Stimulated activated CD4-positive, alpha-beta T cell treated with anti-CD3 and anti-CD28 coated beads, TNF-alpha, amount 100 ng/mL, for 24 hours (primary cell): ENCODE results near the gene CHAC1.

ENCODE experiments used
- DNase-seq, 3 experiments: peaks; one replicate each; pipeline ENCODE4 v3.0.0-alpha.2; 2020; ENCODE audit warnings: low read depth in 3 of 3

CHAC1 gene

DNA sequence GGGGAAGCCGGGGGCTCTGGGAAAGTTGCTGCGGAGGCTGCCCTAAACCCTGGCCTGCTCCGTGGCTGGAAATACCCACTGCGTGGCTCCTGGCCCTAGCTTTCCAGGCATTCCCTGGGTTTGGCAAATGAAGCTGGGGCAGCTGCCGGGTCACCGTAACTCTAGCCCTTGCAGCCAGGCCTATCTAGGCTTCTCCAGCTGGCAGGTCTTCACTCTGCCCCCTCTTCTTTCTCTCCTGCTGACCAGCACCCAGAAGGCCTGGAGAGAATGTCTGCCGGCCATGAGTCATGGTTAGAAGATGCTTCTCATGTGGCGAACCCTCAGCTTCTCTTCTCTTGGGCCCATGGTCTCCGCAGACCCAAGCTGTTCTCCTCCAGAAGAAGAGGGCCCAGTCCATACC is 29.7 kb upstream of the CHAC1 start:
- no peak for DNase-seq

DNA sequence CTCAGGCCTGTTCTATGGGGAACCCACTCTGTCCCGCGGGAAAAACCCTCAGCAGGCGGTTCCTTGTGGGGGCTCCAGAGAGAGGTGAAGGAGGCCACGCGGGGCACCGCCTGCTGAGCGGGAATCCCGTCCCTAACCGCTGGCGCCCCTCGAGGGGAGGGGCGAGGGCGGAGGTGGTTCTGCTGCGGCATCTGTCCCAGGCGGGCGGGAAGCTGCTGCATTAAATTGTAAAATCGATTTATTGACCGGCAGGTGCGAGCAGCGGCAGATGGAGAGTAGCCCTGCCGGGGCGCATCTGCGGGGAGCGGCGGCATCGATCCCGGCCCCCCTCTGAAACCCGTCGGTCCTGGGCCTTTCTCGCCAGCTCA is 27.8 kb upstream of the CHAC1 start:
- DNase-seq: no peak

DNA sequence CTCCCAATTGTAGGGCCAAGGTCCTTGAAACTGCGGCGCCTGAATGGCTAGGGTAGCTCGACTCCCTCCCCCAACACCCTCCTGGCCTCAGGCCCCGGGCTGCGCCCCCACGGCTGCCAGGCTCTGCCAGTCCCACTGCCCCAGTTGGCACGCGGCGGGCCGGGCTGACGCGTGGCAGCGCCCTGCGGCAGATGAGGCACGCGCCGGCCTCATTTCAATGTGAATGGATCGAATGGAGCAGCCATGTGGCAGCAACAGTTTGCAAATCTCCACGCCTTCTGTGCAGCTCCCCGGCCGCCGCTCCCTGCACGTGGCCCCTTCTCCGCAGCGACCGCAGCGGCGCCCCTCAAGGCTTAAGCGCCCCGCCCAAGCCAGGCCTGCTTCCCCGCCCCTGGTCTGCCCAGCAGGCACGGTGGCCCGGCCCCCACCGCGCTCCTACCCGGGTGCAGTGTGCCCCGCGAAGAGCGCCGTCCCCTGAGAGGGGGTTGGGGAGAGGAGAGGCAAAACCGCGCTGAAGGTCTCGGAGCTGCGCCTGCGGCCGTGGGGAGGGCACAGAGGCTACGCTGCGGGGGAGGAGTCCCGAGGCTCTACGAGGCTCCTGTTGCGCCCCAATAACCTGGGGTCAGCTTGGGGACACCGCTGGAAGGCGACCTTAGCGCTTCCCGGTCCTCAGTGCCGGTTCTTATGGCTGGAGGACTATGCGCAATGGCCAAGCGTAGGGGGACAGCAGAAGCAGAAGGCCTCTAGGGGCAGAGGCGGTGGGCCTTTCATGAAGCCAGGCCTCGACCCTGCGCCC is 27.2 kb upstream of the CHAC1 start:
- no peak for DNase-seq

DNA sequence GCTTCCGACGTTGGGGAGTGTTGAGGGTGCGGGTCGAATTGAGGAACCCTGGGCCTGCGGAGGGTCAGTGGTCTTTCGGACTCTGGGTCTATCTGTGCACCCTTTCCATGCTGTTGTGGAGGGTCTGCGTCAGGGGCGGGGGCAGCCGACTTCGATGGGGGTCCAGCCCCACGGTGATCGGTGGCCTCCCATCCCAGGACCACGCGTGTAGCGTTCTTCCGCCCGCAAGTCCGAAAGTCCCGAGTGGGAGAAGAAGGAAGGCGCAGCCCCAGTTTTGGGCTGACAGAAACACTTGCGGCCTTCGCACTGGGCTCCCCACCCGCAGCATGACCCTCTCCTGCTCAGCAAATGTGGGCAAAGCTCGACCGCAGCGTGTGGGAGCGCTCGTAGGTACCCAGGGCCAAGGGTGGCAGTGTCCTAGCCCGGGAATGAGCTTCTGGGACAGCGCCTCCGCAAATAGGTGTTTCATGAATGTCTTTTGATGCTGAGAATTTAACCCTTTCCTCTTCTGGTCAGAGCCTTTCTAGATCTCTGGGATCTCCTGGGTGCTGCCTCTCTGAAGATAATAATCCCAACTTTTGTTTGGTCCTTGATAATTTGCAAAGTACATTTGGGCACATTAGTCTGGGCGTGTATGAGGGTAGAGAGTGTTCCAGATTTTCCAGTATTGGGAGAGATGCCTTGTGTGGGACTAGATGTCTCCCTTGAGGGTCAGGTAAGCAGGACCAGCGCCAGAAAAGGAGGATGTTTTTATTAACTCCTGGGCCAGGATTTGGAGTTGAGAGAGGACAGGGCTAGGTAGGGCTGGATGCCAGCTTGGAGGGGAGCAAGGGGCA is 26.4 kb upstream of the CHAC1 start:
- DNase-seq: no peak

DNA sequence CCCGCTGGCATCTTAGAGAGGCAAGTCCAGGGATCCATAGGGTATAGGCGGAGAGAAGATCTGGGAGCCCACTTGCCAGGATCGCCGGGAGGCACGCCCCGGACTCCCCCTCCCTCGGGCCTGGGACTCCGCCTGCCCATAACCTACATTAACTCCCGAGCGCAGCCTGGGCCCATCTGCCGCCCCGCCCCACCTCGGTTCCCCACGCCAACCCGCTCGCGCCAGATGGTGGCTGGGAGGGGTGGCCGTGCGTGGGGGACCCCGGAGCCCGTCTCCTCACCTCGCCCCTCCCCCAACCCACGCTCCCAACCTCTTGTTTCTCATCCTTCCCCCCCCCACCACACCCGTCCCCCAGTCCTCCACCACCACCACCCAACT is 25.8 kb upstream of the CHAC1 start:
- DNase-seq: no peak

DNA sequence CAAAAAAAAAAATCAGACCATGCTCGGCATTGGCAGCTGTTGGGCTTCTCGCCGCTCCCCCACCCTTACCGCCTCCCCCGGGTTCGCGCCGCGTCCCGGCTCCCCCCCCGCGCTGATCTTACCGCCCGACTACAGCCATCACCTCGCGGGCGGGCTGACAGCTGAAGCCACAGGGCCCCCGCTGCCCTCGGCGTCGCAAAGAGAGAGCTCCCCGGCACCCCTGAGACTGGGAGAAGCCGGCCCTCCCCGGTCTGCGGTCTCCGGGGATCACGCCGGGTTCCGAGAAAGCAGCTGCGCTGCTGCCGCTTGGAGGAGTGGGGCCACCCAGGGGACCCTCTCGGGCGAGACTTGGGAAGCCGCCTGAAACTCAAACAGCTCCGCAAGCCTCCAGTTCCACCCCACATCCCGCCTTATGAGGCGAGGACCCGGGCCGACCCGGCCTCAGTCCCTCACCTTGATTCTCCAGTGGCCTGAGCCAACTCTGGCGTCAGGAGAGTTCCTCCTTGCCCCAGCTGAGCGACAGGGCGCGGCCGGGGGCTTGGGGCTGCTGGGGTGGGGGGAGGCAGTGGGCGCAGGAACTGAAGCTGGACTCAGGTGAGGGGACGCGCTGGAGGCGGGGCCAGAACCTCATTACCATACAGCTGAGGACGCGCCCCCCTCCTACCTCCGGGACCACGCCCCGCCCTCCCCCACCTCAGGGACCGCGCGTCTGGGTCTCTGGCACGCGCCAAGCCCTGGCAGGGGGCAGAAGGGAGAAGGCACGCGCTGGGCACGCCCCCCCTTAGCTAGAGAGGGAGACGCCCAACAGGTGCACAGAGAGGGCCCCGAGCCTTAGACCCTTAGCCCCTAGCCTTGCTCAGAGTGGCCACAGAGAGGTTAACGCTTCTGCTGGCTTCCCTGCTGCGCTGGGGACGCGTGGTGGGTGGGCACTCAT is 25.1 kb upstream of the CHAC1 start:
- no peak for DNase-seq

DNA sequence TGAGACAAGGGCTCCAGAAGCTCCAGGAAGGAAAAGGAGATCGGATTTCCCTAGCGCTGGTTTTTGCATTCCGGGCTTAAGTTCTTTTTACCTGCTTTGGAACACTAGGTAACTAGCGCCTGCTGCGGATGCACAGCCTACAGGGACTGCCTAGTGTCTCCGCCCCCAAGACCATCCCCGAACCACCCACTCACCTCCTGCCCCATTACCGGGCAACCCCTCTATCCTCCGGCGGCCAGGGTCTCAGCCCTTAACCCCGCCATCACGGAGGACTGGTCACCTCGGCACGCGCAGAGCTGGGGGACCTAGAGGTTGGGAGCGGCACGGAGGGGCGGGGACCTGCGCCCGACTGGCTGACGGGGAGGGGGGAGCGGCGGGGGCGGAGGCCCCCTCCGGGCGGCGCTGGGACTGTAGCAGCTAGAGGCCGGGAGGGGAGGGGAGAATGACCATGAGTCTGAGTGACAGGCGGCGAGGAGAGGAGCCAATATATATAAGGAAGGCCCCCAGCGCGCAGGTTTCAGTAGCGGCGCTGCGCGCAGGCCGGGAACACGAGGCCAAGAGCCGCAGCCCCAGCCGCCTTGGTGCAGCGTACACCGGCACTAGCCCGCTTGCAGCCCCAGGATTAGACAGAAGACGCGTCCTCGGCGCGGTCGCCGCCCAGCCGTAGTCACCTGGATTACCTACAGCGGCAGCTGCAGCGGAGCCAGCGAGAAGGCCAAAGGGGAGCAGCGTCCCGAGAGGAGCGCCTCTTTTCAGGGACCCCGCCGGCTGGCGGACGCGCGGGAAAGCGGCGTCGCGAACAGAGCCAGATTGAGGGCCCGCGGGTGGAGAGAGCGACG is 24.2 kb upstream of the CHAC1 start, which contains the start of gene DLL4:
Gene DLL4, plus strand, starts transcription at position 520 of the 839 bp plus-strand sequence. CDS start 329 bp downstream, outside the sequence.
- peak in 1 of 3 experiments; percentile 41 for DNase-seq

DNA sequence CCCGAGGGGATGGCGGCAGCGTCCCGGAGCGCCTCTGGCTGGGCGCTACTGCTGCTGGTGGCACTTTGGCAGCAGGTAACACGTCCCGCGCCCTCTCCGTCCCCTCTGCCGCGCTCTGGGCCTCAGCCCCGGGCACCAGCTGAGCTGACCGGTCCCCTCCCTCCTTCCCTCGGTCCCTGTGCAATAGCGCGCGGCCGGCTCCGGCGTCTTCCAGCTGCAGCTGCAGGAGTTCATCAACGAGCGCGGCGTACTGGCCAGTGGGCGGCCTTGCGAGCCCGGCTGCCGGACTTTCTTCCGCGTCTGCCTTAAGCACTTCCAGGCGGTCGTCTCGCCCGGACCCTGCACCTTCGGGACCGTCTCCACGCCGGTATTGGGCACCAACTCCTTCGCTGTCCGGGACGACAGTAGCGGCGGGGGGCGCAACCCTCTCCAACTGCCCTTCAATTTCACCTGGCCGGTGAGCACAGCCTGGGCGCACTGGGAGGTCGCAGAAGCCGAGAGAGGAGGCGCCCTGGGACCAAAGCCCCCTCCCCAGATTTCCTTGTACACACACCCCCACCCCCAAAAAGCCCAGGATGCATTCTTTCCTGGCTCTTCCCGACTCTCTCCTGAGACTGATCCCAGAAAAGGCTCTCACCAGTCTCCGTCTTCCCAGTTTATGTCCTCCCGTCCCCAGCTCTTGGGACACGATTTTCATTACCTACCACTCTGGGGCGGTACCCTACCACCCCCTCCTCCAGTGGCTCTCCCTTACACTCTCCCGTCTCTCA is 23.4 kb upstream of the CHAC1 start:
- no peak for DNase-seq

DNA sequence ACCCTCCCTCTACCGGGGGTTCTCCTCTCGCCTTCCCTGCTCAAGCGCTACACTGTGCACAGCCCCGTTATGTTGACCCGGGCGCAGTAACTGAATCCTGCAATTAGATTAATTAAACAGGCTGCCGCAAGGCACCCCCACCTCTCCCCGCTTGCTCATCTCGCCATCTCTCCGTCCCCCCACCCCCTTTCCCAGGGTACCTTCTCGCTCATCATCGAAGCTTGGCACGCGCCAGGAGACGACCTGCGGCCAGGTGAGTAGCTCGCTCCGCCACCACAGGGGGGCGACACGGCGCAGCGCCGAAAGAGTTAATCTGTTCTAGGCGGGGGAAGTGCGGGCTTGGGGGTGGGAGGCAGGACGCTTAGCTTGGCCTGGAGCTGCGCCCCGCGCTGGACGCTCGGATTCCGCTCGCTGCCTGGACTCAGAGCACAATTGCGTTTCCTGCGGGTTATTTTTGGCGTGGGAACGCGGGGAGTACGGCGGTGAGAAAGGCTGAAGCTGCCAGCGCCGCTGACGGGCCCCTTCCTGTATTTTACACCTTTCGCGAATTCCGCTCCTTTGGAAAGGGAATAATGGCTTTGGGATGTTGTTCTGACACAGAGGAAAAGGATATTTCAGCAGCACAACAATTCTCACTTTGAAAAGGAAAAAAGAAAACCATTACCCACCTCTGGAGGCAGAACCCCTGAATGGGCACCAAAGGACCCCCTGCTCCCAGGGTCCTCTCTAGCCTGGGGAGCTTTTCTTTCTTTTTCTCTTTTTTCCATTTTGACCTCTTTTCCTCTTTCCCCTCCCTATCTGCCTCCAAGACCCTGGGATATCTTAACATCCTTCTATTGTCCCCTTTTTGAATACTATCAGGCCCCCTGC is 22.6 kb upstream of the CHAC1 start:
- peak in 1 of 3 experiments; percentile 57 for DNase-seq

DNA sequence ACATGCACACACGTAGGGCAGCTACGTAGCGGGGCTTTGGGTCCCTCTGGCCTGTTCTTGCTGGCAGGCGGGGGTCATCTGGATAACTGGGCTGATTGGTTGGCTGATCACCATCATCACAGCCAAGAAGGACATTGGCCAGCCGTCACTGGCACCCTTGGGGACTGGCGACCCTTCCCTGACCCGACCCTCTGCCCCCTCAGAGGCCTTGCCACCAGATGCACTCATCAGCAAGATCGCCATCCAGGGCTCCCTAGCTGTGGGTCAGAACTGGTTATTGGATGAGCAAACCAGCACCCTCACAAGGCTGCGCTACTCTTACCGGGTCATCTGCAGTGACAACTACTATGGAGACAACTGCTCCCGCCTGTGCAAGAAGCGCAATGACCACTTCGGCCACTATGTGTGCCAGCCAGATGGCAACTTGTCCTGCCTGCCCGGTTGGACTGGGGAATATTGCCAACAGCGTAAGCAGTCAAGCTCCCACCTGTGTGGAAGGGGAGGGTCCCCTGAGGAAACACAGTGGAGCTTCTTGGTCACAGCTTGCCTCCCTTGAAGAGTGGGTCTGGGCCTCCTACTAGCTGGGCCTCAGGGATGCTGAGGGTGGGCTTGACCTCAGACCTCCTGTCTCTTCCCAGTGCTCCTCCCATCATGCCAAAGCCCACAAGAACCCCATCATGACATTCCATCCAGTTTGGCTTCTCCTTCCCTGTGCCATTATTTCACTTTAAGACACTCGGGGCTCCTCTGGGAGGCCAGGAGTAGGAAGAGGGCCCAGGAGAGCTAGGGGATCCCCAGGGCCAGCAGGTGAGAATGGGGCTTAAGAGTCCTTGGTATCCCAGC is 21.8 kb upstream of the CHAC1 start:
- no peak for DNase-seq

DNA sequence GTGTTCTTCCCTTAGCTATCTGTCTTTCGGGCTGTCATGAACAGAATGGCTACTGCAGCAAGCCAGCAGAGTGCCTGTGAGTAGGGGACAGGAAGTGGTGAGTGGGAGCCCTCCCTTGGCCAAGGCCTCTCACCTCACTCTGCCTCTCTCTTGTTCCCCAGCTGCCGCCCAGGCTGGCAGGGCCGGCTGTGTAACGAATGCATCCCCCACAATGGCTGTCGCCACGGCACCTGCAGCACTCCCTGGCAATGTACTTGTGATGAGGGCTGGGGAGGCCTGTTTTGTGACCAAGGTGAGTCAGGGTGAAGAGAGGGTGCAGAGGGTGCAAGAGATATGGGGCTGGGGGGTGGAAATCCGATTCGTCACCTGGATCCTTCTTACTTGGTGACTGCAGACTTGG is 21.1 kb upstream of the CHAC1 start:
- no peak for DNase-seq

DNA sequence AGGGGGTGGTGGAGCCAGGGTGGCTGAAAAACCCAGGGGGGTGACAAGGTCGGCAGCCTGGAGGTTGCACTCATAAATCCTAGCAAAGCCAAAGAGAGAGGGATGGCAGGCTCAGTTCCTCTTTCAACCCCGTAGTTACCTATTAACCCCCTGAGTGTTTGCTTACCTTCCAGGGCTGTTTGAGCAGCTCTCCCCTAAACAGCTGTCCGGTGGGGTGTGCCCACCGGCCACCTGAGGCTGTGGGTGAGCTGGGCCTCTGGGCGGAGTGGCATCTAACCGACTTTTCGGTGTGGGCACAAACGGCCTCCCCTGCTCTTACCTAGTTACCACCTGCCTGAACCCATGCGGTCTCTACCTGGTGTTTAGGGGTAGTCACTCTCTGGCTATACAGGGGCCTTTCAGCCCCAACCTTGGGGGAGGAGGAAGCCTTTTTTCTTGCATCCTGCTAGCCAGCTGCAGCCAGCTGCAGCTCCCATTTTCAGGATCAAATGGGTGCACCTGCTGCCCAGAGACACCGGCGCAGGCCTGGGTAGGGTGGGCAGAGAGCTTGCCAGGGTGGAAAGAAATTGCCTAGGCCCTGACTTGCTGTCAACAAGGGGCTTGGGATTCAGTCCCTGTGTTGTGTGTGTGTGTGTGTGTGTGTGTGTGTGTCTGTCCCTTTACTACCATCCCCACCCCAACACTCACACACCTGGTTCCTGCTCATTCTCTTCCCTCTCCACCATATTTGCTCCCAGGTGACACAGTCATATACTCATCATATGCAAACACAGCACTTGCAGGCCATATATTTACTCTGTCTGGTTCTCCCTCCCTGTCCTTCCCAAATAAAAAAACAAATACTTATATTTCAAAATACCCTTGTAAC is 20.4 kb upstream of the CHAC1 start:
- no peak for DNase-seq

DNA sequence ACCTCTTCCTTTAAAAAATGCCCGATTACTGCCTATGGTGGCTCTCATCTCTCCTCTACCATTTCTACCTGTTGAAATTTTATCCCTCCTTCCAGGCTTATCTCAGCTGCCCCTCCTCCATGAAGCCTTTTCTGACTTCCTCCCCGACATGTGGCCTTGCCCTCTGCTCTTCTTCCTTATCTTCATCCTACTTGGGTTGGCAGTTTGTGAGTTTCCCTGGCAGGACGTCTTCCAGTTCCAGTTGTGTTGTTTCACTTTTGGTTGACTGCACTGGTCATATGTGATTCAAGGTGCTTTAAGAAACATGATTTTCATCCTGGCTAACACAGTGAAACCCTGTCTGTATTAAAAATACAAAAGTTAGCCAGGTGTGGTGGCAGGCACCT is 19.8 kb upstream of the CHAC1 start:
- DNase-seq: no peak

DNA sequence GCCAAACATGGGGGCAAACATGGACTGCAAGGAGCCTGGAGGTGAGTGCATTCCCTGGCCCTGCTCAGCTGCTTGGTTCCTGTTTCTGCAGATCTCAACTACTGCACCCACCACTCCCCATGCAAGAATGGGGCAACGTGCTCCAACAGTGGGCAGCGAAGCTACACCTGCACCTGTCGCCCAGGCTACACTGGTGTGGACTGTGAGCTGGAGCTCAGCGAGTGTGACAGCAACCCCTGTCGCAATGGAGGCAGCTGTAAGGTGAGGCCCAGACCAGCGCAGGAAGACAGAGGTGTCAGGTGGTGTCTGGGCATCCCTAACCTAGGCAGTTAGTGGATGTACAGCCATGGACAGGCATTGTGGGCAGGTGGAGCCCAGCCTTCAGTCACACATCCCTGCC is 18.8 kb upstream of the CHAC1 start:
- no peak for DNase-seq

DNA sequence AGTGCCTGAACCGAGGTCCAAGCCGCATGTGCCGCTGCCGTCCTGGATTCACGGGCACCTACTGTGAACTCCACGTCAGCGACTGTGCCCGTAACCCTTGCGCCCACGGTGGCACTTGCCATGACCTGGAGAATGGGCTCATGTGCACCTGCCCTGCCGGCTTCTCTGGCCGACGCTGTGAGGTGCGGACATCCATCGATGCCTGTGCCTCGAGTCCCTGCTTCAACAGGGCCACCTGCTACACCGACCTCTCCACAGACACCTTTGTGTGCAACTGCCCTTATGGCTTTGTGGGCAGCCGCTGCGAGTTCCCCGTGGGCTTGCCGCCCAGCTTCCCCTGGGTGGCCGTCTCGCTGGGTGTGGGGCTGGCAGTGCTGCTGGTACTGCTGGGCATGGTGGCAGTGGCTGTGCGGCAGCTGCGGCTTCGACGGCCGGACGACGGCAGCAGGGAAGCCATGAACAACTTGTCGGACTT is 17.0 kb upstream of the CHAC1 start:
- no peak for DNase-seq

DNA sequence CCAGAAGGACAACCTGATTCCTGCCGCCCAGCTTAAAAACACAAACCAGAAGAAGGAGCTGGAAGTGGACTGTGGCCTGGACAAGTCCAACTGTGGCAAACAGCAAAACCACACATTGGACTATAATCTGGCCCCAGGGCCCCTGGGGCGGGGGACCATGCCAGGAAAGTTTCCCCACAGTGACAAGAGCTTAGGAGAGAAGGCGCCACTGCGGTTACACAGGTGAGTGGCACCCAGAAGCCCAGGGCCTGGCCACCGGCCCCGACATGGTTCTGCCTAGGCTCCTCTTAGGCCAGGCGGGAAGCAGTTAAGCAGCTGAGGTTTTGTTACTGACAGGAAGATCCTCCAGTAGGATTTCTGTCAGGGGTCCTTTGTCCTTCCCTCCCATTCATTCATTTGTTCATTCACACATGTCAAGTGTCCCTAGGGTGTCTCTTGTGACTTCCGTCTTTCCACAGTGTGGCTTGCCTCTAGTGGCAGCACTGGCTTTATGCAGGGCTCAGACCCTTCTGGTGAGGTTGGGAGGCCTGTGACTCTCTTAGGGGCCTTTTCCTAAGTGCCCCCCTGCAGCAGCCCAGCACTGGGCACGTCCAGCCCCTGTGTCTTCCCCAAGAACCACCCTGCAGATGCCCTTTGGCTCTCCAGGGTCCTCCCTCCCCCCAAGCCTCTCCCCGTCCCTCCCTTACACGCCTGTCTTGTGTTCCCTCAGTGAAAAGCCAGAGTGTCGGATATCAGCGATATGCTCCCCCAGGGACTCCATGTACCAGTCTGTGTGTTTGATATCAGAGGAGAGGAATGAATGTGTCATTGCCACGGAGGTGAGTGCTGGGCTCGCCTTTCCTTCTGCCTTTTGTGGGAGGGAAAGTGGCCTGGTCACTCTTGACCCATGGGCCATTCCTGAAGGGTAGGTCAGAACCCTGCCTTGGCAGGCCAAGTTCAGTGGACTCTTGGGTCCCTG is 16.3 kb upstream of the CHAC1 start:
- DNase-seq: no peak
